BLaER1 treated with 17β-estradiol and CSF1 and Interleukin-3, amounts not matched to agents 10 nM and 100 nM (cell line): Measurements from ENCODE around the gene TAB2.

Experiments used
- H3K27ac ChIP-seq, 11 experiments: shearing (Covaris generic); formaldehyde crosslinking; 2 replicates each; pipeline ENCODE4 v1.8.1; 2022
- H3K27me3 ChIP-seq, 11 experiments: shearing (Covaris generic); formaldehyde crosslinking; 2 replicates each; pipeline ENCODE4 v1.8.1; 2022
- H3K36me3 ChIP-seq, 11 experiments: shearing (Covaris generic); formaldehyde crosslinking; 2 replicates each; pipeline ENCODE4 v1.8.1; 2022
- H3K4me1 ChIP-seq, 10 experiments: shearing (Covaris generic); formaldehyde crosslinking; 2 replicates each; pipeline ENCODE4 v1.8.1; 2022
- H3K4me2 ChIP-seq, 11 experiments: shearing (Covaris generic); formaldehyde crosslinking; 2 replicates each; pipeline ENCODE4 v1.8.1; 2022
- H3K4me3 ChIP-seq, 10 experiments: shearing (Covaris generic); formaldehyde crosslinking; 2 replicates each; pipeline ENCODE4 v1.8.1; 2022
- H3K9ac ChIP-seq, 11 experiments: shearing (Covaris generic); formaldehyde crosslinking; 2 replicates each; pipeline ENCODE4 v1.8.1; 2022
- H3K9me3 ChIP-seq, 11 experiments: shearing (Covaris generic); formaldehyde crosslinking; replicated peaks in 1 of 11; 2 replicates each; pipeline ENCODE4 v1.8.1; 2022
- H4K20me1 ChIP-seq, 11 experiments: shearing (Covaris generic); formaldehyde crosslinking; 2 replicates each; pipeline ENCODE4 v1.8.1; 2022
- Cebpa-rat ChIP-seq, 11 experiments: shearing (Covaris generic); IDR thresholded peaks; 2 replicates each; pipeline ENCODE4 v1.8.1; 2022

The TAB2 gene

GRCh38 chr6:149305372-149305771 is 12.1 kb upstream of the TAB2 start:
- no peaks in the 10 kb centered on the region for H3K36me3 ChIP-seq
- no peak overlapping the region for H3K4me3 ChIP-seq
- H3K27ac ChIP-seq = peak overlapping the region in 1 of 11 experiments; percentile 83; a peak in 2 of 22 replicates
- no peak for TF ChIP-seq Cebpa-rat (IDR thresholded peaks at IDR 0.05)
- no peaks in the 10 kb centered on the region for H4K20me1 ChIP-seq
- H3K4me1 ChIP-seq = peaks cover 12 to 36% (median 19%) of the 10 kb centered on the region in 10 experiments
- peak overlapping the region in 3 of 11 experiments; percentile 19 to 72 (median 68); a peak in 2 of 22 replicates for H3K4me2 ChIP-seq
- no peaks in the 10 kb centered on the region for H3K27me3 ChIP-seq
- 0 out of 22 replicates have a peak, but pooled peaks cover 0 to 3% (median 0%) of the 10 kb centered on the region in 11 experiments for H3K9me3 ChIP-seq
- no peak overlapping the region for H3K9ac ChIP-seq

- H3K36me3 ChIP-seq = no peaks in the 10 kb centered on the region
- H4K20me1 ChIP-seq = no peaks in the 10 kb centered on the region
- H3K4me2 ChIP-seq = peak overlapping the region; percentile 29 to 74 (median 65)
- 0 out of 22 replicates have a peak, but pooled peaks cover 0 to 3% (median 0%) of the 10 kb centered on the region in 11 experiments for H3K9me3 ChIP-seq
- no peak overlapping the region; a peak in 1 of 20 replicates for H3K4me3 ChIP-seq
- peak overlapping the region in 7 of 11 experiments; percentile 41 to 72 (median 58); a peak in 13 of 22 replicates for H3K9ac ChIP-seq
- H3K27me3 ChIP-seq = no peaks in the 10 kb centered on the region
- peak in 9 of 11 experiments; percentile 44 to 73 (median 69); a peak in 13 of 22 replicates for TF ChIP-seq Cebpa-rat (IDR thresholded peaks at IDR 0.05)
- H3K4me1 ChIP-seq = peaks cover 12 to 36% (median 19%) of the 10 kb centered on the region in 10 experiments
- H3K27ac ChIP-seq = peak overlapping the region; percentile 22 to 88 (median 78); a peak in 19 of 22 replicates
Measured at GRCh38 chr6:149306967-149307366, 10.5 kb upstream of the TAB2 start.

- no peaks in the 10 kb centered on the region for H3K36me3 ChIP-seq
- H3K9me3 ChIP-seq = 0 out of 22 replicates have a peak, but pooled peaks cover 0 to 3% (median 0%) of the 10 kb centered on the region in 11 experiments
- no peaks in the 10 kb centered on the region for H3K27me3 ChIP-seq
- H3K4me1 ChIP-seq = peaks cover 15 to 47% (median 18%) of the 10 kb centered on the region in 10 experiments
- no peak overlapping the region for H3K4me3 ChIP-seq
- no peak overlapping the region for H3K4me2 ChIP-seq
- no peak overlapping the region for H3K27ac ChIP-seq
- no peak overlapping the region for H3K9ac ChIP-seq
- no peaks in the 10 kb centered on the region for H4K20me1 ChIP-seq
- TF ChIP-seq Cebpa-rat (IDR thresholded peaks at IDR 0.05) = peak in 3 of 11 experiments; percentile 40 to 61 (median 60); a peak in 5 of 22 replicates
Measured at GRCh38 chr6:149311293-149311692, 6.2 kb upstream of the TAB2 start.

- peaks cover 12 to 43% (median 16%) of the 10 kb centered on the region in 10 experiments for H3K4me1 ChIP-seq
- no peak overlapping the region for H3K9ac ChIP-seq
- no peaks in the 10 kb centered on the region for H4K20me1 ChIP-seq
- no peaks in the 10 kb centered on the region for H3K27me3 ChIP-seq
- no peaks in the 10 kb centered on the region for H3K36me3 ChIP-seq
- H3K27ac ChIP-seq = no peak overlapping the region
- no peak for TF ChIP-seq Cebpa-rat (IDR thresholded peaks at IDR 0.05)
- 0 out of 22 replicates have a peak, but pooled peaks cover 0 to 3% (median 0%) of the 10 kb centered on the region in 11 experiments for H3K9me3 ChIP-seq
- no peak overlapping the region for H3K4me2 ChIP-seq
- no peak overlapping the region for H3K4me3 ChIP-seq
Measured at GRCh38 chr6:149311766-149312165, 5.7 kb upstream of the TAB2 start.

GRCh38 chr6:149313070-149313469 is 4.4 kb upstream of the TAB2 start:
- 0 out of 22 replicates have a peak, but pooled peaks cover 0 to 3% (median 0%) of the 10 kb centered on the region in 11 experiments for H3K9me3 ChIP-seq
- no peak for TF ChIP-seq Cebpa-rat (IDR thresholded peaks at IDR 0.05)
- H3K4me3 ChIP-seq = no peak overlapping the region

GRCh38 chr6:149313861-149314260 is 3.7 kb upstream of the TAB2 start:
- Histone ChIP-seq H3K36me3 (no peaks in the 10 kb centered on the region), H3K27ac (no peak overlapping the region), H3K4me2 (peak overlapping the region in 2 of 11 experiments; percentile 8 to 97; a peak in 1 of 22 replicates), H3K9me3 (0 out of 22 replicates have a peak, but pooled peaks cover 0 to 3% (median 0%) of the 10 kb centered on the region in 11 experiments), H4K20me1 (peaks cover 0 to 5% (median 4%) of the 10 kb centered on the region in 11 experiments; a peak in 10 of 22 replicates), H3K4me3 (no peak overlapping the region), H3K27me3 (no peaks in the 10 kb centered on the region), H3K9ac (no peak overlapping the region), H3K4me1 (peaks cover 5 to 33% (median 8%) of the 10 kb centered on the region in 10 experiments; a peak in 18 of 20 replicates)
- no peak for TF ChIP-seq Cebpa-rat (IDR thresholded peaks at IDR 0.05)

More at GRCh38 chr6:149313070-149313469, 4.4 kb upstream of the TAB2 start:
- Histone ChIP-seq H3K4me1 (peaks cover 5 to 33% (median 8%) of the 10 kb centered on the region in 10 experiments; a peak in 18 of 20 replicates), H4K20me1 (no peaks in the 10 kb centered on the region), H3K27ac (no peak overlapping the region), H3K27me3 (no peaks in the 10 kb centered on the region), H3K36me3 (no peaks in the 10 kb centered on the region), H3K4me2 (0 out of 22 replicates have a peak overlapping the region, but pooled peaks of 2 of the 11 experiments have one; percentile 5 to 12), H3K9ac (no peak overlapping the region)

GRCh38 chr6:149314325-149314905 is 3.1 kb upstream of the TAB2 start:
- peaks cover 0 to 11% (median 10%) of the 10 kb centered on the region in 11 experiments; a peak in 14 of 22 replicates for H4K20me1 ChIP-seq
- no peak overlapping the region for H3K4me3 ChIP-seq
- no peak overlapping the region for H3K27ac ChIP-seq
- no peaks in the 10 kb centered on the region for H3K9me3 ChIP-seq
- H3K9ac ChIP-seq = no peak overlapping the region
- no peaks in the 10 kb centered on the region for H3K36me3 ChIP-seq
- H3K4me1 ChIP-seq = peaks cover 5 to 33% (median 12%) of the 10 kb centered on the region in 10 experiments; a peak in 19 of 20 replicates
- no peaks in the 10 kb centered on the region for H3K27me3 ChIP-seq
- H3K4me2 ChIP-seq = peak overlapping the region in 3 of 11 experiments; percentile 0 to 97 (median 8); a peak in 1 of 22 replicates
- TF ChIP-seq Cebpa-rat (IDR thresholded peaks at IDR 0.05) = no peak

- Histone ChIP-seq H3K4me1 (peaks cover 17 to 47% (median 26%) of the 10 kb centered on the region in 10 experiments), H3K4me2 (peak overlapping the region; percentile 64 to 97 (median 83)), H3K27me3 (no peaks in the 10 kb centered on the region), H3K36me3 (no peaks in the 10 kb centered on the region), H3K27ac (peak overlapping the region; percentile 94 to 100 (median 98)), H3K9me3 (no peaks in the 10 kb centered on the region), H4K20me1 (peaks cover 9 to 29% (median 28%) of the 10 kb centered on the region in 11 experiments; a peak in 21 of 22 replicates), H3K4me3 (peak overlapping the region; percentile 84 to 99 (median 91)), H3K9ac (peak overlapping the region; percentile 96 to 99 (median 97))
- no peak for TF ChIP-seq Cebpa-rat (IDR thresholded peaks at IDR 0.05)
Measured at GRCh38 chr6:149316108-149316727, 1.3 kb upstream of the TAB2 start.
